Astrocyte (in vitro differentiated cells and primary cell): Measurements from ENCODE around the gene NDUFS7.

ENCODE experiments used
- CTCF ChIP-seq: IDR thresholded peaks from 2 replicates; pipeline ENCODE4 v1.5.1; 2011; ENCODE audit warnings: low read depth, mild to moderate bottlenecking, inconsistent platforms, low read length, moderate library complexity; ENCODE audit not compliant: insufficient read depth
- EZH2 ChIP-seq: IDR thresholded peaks from 2 replicates; pipeline ENCODE4 v1.6.1; 2012; ENCODE audit warnings: mild to moderate bottlenecking, low read length, inconsistent platforms; ENCODE audit not compliant: insufficient read depth

GRCh38 chr19:1434577-1435060 lies 50.9 kb downstream of the NDUFS7 start:
- TF ChIP-seq CTCF = no peak
- no peak for TF ChIP-seq EZH2
